Smooth muscle cell of the coronary artery (primary cell): Measurements from ENCODE around the gene ATP6V0B. TPM values are rescaled to one million over a fixed set of nuclear protein-coding genes. Genes with fewer than 3 reads are reported as not detected.

Source experiments
- total RNA-seq: library from RNA; depleted of rRNA; stranded (reverse); fragments of >200 nt; gene quantifications from 2 replicates; pipeline ENCODE4 v1.2.3, GENCODE V29; 2014; ENCODE audit warnings: low replicate concordance

The ATP6V0B gene
- 56.7 and 147 TPM in 2 replicates for total RNA-seq

DNA sequence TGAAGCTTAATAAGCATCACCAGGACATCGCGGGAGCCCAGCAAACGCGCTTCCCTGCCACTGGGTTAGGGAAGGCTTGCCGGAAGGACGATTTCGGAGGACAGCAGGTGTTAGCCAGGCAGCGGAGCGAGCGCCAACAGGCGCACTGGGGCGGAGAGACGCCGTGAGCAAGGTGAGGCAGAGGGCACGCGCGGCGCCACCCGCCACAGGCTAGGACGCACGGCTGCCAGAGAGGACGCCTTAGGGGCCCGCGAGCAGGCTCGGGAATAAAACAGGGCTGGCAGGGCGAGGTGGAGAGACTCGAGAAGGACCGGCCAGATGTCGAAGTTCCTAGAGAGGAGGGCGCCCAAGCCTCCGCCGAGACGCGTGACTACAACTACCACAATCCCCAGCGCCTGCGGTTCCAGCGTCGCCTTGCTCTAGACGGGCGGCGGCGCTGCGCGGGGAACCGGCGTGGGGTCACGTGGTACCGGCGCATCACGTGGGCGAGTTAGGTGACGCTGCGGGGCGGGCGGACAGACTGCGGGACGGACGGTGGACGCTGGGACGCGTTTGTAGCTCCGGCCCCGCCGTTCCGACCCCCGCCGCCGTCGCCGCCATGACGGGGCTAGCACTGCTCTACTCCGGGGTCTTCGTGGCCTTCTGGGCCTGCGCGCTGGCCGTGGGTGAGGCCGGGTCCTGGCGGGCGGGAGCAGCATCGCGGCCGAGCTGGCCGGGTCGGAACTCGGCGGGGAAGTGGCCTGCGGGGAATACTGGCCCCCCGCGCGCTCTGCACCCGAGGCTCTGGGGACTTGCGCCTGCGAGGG is at the start of gene ATP6V0B:
Gene ATP6V0B (plus strand): TSS at position 518 of the 806 bp plus-strand sequence. CDS start 81 bp downstream, at position 599.

DNA sequence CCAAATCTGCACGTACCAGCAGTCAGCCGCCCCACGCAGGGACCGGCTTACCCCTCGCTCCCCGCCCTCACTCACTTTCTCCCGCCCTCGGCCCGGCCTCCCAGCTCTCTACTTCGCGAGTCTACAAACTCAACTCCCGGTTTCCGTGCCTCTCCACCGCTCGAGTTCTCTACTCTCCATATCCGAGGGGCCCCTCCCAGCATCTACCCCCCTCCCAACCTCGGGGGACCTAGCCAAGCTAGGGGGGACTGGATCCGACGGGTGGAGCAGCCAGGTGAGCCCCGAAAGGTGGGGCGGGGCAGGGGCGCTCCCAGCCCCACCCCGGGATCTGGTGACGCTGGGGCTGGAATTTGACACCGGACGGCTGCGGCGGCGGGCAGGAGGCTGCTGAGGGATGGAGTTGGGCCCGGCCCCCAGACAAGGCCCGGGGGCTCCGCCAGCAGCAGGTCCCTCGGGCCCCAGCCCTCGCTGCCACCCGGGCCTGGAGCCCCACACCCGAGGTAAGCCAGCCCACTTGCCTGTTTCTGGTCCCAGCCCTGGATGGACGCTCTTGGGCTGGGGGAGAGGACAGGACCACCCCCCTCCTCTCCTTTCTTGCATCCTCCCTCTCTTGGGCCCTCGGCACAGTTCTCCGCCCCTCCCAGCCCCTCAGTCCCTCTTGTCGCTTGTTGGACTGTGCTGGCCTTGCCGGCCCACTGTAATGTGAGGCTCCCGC is 41.2 kb upstream of the ATP6V0B start, which contains the start of gene ARTN:
Gene ARTN (plus strand): TSS at position 416 of the 715 bp plus-strand sequence. CDS start 1,856 bp downstream, outside the sequence.

DNA sequence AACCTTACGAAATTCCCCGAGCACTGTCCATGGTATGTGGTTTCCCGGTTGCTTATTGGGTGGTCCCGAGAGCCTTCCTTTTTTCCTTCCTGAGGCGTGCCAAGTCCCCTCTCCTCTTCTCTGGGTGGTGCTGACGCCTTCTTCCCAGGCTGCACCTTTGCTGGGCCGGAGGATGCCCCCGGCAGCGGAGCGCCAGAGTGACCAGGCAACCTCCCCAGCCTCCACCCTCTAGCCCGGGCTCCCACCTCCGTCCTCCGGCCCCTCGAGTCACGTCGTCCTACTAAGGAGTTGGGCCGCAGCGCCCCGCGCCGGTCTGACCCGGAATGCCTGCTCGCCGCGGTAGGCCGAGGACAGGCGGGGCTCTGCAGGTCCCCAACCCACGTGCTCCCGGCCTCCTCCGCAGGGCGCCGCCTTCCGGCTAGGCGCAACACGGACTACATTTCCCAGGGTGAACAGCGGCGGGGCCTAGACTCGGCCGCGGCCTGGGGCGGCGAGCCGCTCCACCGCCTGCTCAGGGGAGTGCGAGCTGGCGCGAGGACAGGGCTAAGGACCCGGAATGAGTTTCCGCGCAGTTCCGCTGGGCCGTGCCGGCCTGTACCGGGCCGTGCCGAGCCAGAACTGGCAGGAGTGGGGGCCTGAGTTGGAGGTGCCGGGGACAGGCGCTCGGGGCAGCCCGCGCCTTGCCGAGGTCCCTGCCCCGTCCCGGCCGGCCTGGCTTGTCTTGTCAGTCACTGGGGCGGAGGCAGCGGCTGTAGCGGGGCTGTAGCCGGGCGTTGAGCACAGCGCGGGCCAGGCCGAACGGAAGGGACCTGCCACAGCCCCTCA is 28.3 kb upstream of the ATP6V0B start, which contains the start of gene IPO13:
Gene IPO13 (plus strand): TSS at position 715 of the 825 bp plus-strand sequence. CDS start 651 bp downstream, outside the sequence.

DNA sequence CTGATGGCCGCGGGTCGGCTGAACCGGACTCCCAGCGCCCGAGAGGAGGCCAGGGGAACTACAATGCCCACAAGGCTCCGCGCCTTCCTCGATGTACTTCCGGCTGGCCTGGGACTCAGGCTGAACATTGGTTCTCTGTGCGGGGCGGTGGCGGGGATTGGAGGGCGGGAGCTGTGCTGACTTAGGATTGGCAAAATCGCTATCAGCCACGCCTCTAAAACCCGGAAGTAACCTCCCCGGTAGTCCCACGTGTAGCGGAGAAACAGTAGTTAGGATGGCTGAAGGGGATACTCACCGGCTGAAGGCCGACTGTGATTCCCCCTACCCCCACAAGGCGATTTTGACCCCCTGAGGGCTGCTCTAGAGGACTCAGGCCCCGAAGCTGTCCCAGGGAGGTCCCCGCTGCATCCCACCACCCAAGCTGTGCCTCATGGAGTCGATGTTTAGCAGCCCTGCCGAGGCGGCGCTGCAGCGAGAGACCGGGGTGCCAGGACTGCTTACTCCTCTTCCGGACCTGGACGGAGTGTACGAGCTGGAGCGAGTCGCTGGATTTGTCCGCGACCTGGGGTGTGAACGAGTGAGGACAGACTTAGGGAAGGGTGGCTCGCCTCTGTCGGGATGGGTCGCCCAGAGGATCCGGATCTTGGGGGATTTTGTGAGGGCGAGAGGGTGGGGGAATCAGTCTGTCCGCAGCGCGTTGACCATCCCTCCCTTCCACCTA is 4.9 kb upstream of the ATP6V0B start, which contains the start of gene DPH2:
Gene DPH2 (plus strand): TSS at position 265 of the 721 bp plus-strand sequence. CDS start 166 bp downstream, at position 431.

DNA sequence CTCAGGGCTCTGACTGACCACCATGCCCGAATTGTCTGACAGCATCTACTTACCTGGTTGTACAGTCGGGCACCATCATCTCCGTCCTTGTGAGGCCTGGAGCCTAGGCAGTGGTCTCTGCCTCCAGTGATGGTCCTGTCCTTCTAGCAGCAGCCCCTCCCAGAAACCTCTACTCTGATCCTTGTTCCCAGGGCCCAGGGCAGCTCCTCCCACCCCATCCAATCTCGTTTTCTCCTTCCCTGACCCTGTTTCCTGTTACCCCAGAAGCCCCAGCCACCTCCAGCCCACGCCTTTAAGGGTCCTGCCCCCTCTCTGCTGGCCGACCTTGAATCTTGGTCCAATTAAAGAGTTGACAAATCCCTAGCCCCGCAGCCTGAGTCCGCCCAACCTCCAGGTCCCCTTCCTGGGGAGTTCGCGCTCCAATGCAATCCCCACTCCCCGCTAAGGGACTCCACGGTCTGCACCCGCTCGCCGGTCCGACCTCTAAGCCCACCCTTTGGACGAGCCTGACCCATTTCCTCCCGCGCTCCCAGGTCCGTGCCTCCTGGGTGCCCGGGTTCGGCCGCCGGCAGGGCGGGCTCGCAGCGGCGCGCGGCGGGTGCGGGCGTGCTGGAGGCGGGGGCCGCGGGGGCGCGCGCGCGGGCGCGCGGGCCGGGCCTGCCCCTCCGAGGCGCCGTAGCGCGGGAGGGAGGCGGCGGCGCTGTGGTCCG is 3.9 kb downstream of the ATP6V0B start, which contains the start of gene B4GALT2:
Gene B4GALT2 (plus strand): TSS at position 660 of the 710 bp plus-strand sequence. CDS start 1,951 bp downstream, outside the sequence.

DNA sequence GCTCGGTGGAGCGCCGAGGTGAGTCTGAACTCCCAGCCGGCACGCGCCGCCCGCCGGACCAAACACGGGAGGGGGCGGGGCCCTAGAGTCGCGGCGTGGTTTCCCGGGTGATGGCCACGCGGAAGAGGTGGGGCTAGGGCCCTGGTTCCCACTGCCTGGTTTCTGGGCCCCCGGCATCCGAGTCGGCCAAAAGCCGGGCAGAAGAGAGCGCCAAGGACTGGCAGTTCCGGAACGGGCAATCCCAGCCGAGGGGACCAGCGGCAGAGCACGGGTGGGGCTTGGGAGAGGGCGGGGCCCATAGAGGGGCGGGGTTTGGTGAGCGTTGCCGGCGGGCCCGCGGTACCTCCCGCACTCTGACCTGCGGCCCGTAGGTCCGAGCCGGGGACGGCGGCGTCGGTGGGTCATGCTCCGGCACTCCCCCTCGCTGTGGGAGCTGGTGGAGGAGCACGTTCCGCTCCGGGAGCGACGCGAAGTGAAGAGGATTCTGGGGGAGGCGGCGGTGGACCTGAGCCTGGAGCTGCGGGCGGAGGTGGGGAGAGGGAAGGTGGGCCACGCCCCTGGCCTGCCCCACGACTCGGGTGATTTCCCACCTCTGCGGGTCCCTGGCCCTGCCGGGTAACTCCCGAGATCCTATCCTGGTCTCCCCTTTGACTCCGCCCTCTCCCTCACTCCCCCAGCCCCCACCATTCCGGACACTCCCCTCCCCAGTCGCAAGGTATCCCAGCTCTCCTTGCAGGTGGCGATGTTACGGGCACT is 16.9 kb downstream of the ATP6V0B start, which contains the start of gene CCDC24:
Gene CCDC24 (plus strand): TSS at position 124 of the 756 bp plus-strand sequence. CDS start 280 bp downstream, at position 404.

Other genes with a start within 250 kb of the ATP6V0B start
- gene ARTN, start 41.2 kb upstream of the ATP6V0B start, total RNA-seq = 0.38 TPM in 1 of 2 replicates, not detected in the other
- 15.7 and 15.8 TPM in 2 replicates for gene IPO13, start 28.0 kb upstream of the ATP6V0B start, total RNA-seq
- 6.8 and 14.5 TPM in 2 replicates for gene DPH2, start 5.0 kb upstream of the ATP6V0B start, total RNA-seq
- gene B4GALT2, start 4.2 kb downstream of the ATP6V0B start, total RNA-seq = 64.8 and 105 TPM in 2 replicates
- gene CCDC24, start 16.6 kb downstream of the ATP6V0B start, total RNA-seq = 2.2 and 3.1 TPM in 2 replicates
- gene SLC6A9, start 56.5 kb downstream of the ATP6V0B start, total RNA-seq = 4.6 and 7.5 TPM in 2 replicates
- gene KLF17, start 143.9 kb downstream of the ATP6V0B start, total RNA-seq = 0.08 and 0.23 TPM in 2 replicates
- not detected in 2 replicates for gene KLF18, start 166.7 kb downstream of the ATP6V0B start, total RNA-seq
- gene DMAP1, start 238.5 kb downstream of the ATP6V0B start, total RNA-seq = 23.5 and 32.3 TPM in 2 replicates